HG03565 (cell line): Measurements from ENCODE around the gene KRTAP10-9.
"Not testable (repeated sequence)": the region's sequence is repeated elsewhere in the genome, so short reads cannot be mapped to it uniquely, and the experiment has no call there.

Source experiments
- ATAC-seq: cut with Tn5 transposase; IDR thresholded peaks from one replicate; pipeline ENCODE4 v1.9.1; 2021; ENCODE audit warnings: mild to moderate bottlenecking, moderate library complexity; ENCODE audit not compliant: unreplicated experiment

The KRTAP10-9 gene

GRCh38 chr21:44626673-44627143 lies at the start of gene KRTAP10-9:
KRTAP10-9 (plus strand) TSS chr21:44627093; CDS start chr21:44627172, 79 bp downstream.
- no peak for ATAC-seq

- ATAC-seq: no peak
These were observed 48.4 kb upstream of the KRTAP10-9 start for GRCh38 chr21:44578371-44579055.

- no peak for ATAC-seq
These were observed 47.6 kb upstream of the KRTAP10-9 start for GRCh38 chr21:44579056-44579832.

GRCh38 chr21:44579833-44580144 lies 47.1 kb upstream of the KRTAP10-9 start:
- no peak for ATAC-seq

- not testable (repeated sequence) for ATAC-seq
These were observed 46.6 kb upstream of the KRTAP10-9 start, which contains the start of gene KRTAP10-5 for GRCh38 chr21:44580231-44580821. KRTAP10-5 (minus strand) TSS chr21:44580604; CDS start chr21:44580578, 26 bp downstream.

GRCh38 chr21:44581158-44581557 lies 45.7 kb upstream of the KRTAP10-9 start:
- ATAC-seq: no peak

- ATAC-seq: no peak
These were observed 44.8 kb upstream of the KRTAP10-9 start for GRCh38 chr21:44582055-44582454.

- no peak for ATAC-seq
These were observed 43.6 kb upstream of the KRTAP10-9 start for GRCh38 chr21:44583089-44583799.

GRCh38 chr21:44583800-44584147 lies 43.1 kb upstream of the KRTAP10-9 start:
- ATAC-seq: no peak

GRCh38 chr21:44585892-44586291 lies 41.0 kb upstream of the KRTAP10-9 start:
- no peak for ATAC-seq

- ATAC-seq: no peak
These were observed 37.8 kb upstream of the KRTAP10-9 start for GRCh38 chr21:44589094-44589493.

- ATAC-seq: no peak
These were observed 37.1 kb upstream of the KRTAP10-9 start for GRCh38 chr21:44589586-44590305.

GRCh38 chr21:44590311-44590721 lies 36.6 kb upstream of the KRTAP10-9 start:
- ATAC-seq: no peak

- not testable (repeated sequence) for ATAC-seq
These were observed 35.7 kb upstream of the KRTAP10-9 start for GRCh38 chr21:44590897-44591800.

GRCh38 chr21:44591801-44592130 lies 35.1 kb upstream of the KRTAP10-9 start:
- not testable (repeated sequence) for ATAC-seq

- ATAC-seq: no peak
These were observed 34.2 kb upstream of the KRTAP10-9 start, which contains the start of gene KRTAP10-6 for GRCh38 chr21:44592446-44593311. KRTAP10-6 (minus strand) TSS chr21:44592505; CDS start chr21:44592484, 21 bp downstream.

- ATAC-seq: no peak
These were observed 33.1 kb upstream of the KRTAP10-9 start for GRCh38 chr21:44593598-44594405.
